Caco-2 (cell line): ENCODE measurements around the gene NKD2. TPM values are rescaled to one million over a fixed set of nuclear protein-coding genes. Genes with fewer than 3 reads are reported as not detected.

Source experiments
- BruUV-seq: library from RNA; stranded (reverse); fragments of 400-500 nt; replicated peaks from 2 replicates; lab custom pipeline; 2021; lab: Mats Ljungman, UMichigan
- CTCF ChIA-PET: fragments of 300-600 bp; sonication (Branson Sonifier 250); formaldehyde crosslinking; loops from one replicate; lab custom pipeline; 2022; ENCODE audit warnings: antibody characterized with exemption; lab: Charles Lee
- POLR2A ChIA-PET: fragments of 300-600 bp; sonication (Branson Sonifier 250); formaldehyde crosslinking; loops from one replicate; lab custom pipeline; 2022; ENCODE audit warnings: antibody characterized with exemption; lab: Charles Lee
- DNase-seq, 2 experiments: peaks; one replicate each; pipeline versions ENCODE4 v3.0.0 to v3.0.0-alpha.2; 2020 to 2022
- H3K27me3 ChIP-seq: replicated peaks from 2 replicates; pipeline ENCODE4 v1.6.0; 2011; ENCODE audit warnings: low read length; ENCODE audit not compliant: control insufficient read depth, insufficient read depth
- H3K36me3 ChIP-seq: 2 replicates; pipeline ENCODE4 v1.5.1; 2011; ENCODE audit warnings: low read length; ENCODE audit not compliant: control insufficient read depth, insufficient read depth
- H3K4me1 ChIP-seq: fragments of 250-450 bp; sonication (Bioruptor Pico); 2 replicates; pipeline ENCODE4 v1.5.1; 2020; ENCODE audit warnings: mild to moderate bottlenecking
- H3K4me3 ChIP-seq: 2 replicates; pipeline ENCODE4 v1.5.1; 2011; ENCODE audit warnings: low read depth, mild to moderate bottlenecking, control low read depth, low read length
- H3K9me3 ChIP-seq: fragments of 250-450 bp; sonication (Bioruptor Pico); 2 replicates; pipeline ENCODE4 v1.5.1; 2020; ENCODE audit warnings: mild to moderate bottlenecking, moderate library complexity
- H3K27ac Mint-ChIP-seq: one replicate; pipeline ENCODE4 v1.8.0; 2022; ENCODE audit warnings: mixed read lengths; ENCODE audit not compliant: unreplicated experiment
- H3K27me3 Mint-ChIP-seq: one replicate; pipeline ENCODE4 v1.8.0; 2022; ENCODE audit warnings: mixed read lengths; ENCODE audit not compliant: insufficient read depth, unreplicated experiment
- H3K36me3 Mint-ChIP-seq: one replicate; pipeline ENCODE4 v1.8.0; 2022; ENCODE audit warnings: mild to moderate bottlenecking, mixed read lengths; ENCODE audit not compliant: insufficient read depth, unreplicated experiment
- H3K4me1 Mint-ChIP-seq: one replicate; pipeline ENCODE4 v1.8.0; 2022; ENCODE audit warnings: low read depth, mixed read lengths; ENCODE audit not compliant: unreplicated experiment
- H3K4me3 Mint-ChIP-seq: one replicate; pipeline ENCODE4 v1.8.0; 2022; ENCODE audit warnings: mild to moderate bottlenecking, moderate library complexity, mixed read lengths; ENCODE audit not compliant: unreplicated experiment
- H3K9me3 Mint-ChIP-seq: one replicate; pipeline ENCODE4 v1.8.0; 2022; ENCODE audit warnings: mixed read lengths; ENCODE audit not compliant: unreplicated experiment
- intact Hi-C: fragments of 100-400 bp; cut with micrococcal nuclease; formaldehyde crosslinking; loops from one replicate; pipeline ENCODE4 v1.10.0; 2022; ENCODE audit not compliant: unreplicated experiment
- total RNA-seq: library from RNA; stranded (reverse); gene quantifications from 2 replicates; pipeline ENCODE4 v1.2.3, GENCODE V29; 2022
- TF ChIP-seq, protein P1 (sequence below), 2 experiments: fragments of 200-600 bp in 1 of 2; IDR thresholded peaks; 1 replicate in 1 of 2; 2 replicates in 1 of 2; pipeline versions ENCODE4 v1.5.1 to v1.8.0; 2011 to 2022; ENCODE audit warnings: antibody characterized with exemption in 1 of 2, control low read depth in 1 of 2, inconsistent platforms in 1 of 2, low read depth in 1 of 2, low read length in 1 of 2, mild to moderate bottlenecking in 1 of 2, moderate library complexity in 1 of 2; ENCODE audit not compliant: insufficient read depth in 1 of 2, severe bottlenecking in 1 of 2, unreplicated experiment in 1 of 2

Gene NKD2
- total RNA-seq, 1 experiment from 2014 or later = 17.7 TPM

DNA sequence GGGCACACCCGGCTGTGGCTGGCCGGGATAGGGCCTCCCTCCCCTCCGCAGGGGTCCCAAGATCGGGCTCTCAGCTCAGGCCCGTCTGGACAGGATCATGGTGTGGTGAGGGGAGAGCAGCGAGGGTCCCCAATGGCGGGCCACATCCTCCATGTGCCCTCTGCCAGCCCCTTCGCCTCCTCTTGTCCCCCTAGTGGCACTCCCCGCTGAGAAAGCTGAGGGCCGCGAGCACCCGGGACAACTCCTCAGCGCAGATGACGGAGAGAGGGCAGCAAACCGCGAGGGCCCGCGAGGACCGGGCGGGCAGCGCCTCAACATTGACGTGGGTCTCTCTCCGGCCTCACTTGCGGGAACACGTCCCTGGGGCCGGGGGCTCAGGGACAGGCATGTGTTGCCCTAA is 24.6 kb downstream of the NKD2 start:
- intact Hi-C loops = no loop called here
- TF ChIP-seq, protein P1, sequence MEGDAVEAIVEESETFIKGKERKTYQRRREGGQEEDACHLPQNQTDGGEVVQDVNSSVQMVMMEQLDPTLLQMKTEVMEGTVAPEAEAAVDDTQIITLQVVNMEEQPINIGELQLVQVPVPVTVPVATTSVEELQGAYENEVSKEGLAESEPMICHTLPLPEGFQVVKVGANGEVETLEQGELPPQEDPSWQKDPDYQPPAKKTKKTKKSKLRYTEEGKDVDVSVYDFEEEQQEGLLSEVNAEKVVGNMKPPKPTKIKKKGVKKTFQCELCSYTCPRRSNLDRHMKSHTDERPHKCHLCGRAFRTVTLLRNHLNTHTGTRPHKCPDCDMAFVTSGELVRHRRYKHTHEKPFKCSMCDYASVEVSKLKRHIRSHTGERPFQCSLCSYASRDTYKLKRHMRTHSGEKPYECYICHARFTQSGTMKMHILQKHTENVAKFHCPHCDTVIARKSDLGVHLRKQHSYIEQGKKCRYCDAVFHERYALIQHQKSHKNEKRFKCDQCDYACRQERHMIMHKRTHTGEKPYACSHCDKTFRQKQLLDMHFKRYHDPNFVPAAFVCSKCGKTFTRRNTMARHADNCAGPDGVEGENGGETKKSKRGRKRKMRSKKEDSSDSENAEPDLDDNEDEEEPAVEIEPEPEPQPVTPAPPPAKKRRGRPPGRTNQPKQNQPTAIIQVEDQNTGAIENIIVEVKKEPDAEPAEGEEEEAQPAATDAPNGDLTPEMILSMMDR (IDR thresholded peaks at IDR 0.05; ENCODE audit: insufficient read depth in 1 of 2, low read depth in 1 of 2, low read length in 1 of 2, severe bottlenecking in 1 of 2, unreplicated experiment in 1 of 2) = no peak
- Histone ChIP-seq H3K9me3 (no peaks in the 10 kb centered on the region), H3K36me3 (no peaks in the 10 kb centered on the region), H3K4me3 (no peak overlapping the region), H3K27me3 (no peaks in the 10 kb centered on the region), H3K4me1 (no peaks in the 10 kb centered on the region)
- Mint-ChIP-seq H3K4me1 (no peaks in the 10 kb centered on the region), H3K27ac (no peak overlapping the region), H3K9me3 (no peaks in the 10 kb centered on the region), H3K27me3 (no peaks in the 10 kb centered on the region), H3K36me3 (no peaks in the 10 kb centered on the region), H3K4me3 (no peak overlapping the region)
- ChIA-PET CTCF (no interaction called here), POLR2A (no interaction called here)
- no TSS peak for BruUV-seq
- no peak for DNase-seq

DNA sequence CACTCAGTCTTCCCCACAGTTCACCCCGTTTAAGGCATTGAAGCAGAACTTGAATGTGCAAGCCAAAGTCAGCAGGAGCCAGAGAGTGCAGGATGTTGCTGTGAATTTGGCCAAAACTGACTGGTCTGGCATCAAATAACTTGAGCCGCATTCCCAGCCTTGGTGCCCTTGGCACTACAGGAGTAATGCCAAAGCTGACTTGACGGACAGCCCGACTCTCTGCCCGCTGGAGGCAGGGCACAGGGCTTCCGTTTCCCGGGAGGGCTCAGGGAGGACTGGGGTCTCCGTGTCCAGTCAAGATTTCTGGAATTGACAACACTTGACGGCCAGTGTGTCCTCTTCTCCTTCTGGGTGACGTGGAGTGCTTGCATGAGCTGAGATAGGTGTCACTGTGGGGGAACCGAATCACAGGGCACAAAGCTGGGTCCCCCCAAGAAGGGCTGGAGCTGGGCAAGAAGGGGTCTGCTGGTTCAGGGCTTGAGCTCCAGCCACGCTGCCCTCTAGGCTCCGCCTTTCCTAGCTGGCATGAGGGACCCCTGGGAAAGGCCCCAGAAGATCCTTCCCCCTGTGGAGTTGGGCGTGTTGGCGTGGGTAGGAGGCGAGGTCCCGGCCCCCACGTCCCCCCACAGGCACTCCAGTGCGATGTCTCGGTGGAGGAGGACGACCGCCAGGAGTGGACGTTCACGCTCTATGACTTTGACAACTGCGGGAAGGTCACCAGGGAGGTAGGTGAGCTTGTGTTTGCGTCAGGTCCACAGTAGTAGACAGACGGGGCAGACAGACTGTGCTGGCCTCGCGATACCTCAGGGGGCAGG is 25.2 kb downstream of the NKD2 start:
- TF ChIP-seq, protein P1 (IDR thresholded peaks at IDR 0.05; ENCODE audit: insufficient read depth in 1 of 2, low read depth in 1 of 2, low read length in 1 of 2, severe bottlenecking in 1 of 2, unreplicated experiment in 1 of 2) = no peak
- H3K4me3 Mint-ChIP-seq = no peak overlapping the region
- H3K36me3 Mint-ChIP-seq = no peaks in the 10 kb centered on the region
- no peak overlapping the region for H3K27ac Mint-ChIP-seq
- DNase-seq = no peak
- intact Hi-C loops = no loop called here
- H3K27me3 Mint-ChIP-seq = no peaks in the 10 kb centered on the region
- CTCF ChIA-PET = no interaction called here
- Histone ChIP-seq H3K4me3 (no peak overlapping the region), H3K27me3 (no peaks in the 10 kb centered on the region), H3K36me3 (no peaks in the 10 kb centered on the region), H3K4me1 (no peaks in the 10 kb centered on the region), H3K9me3 (no peaks in the 10 kb centered on the region)
- POLR2A ChIA-PET = no interaction called here
- H3K9me3 Mint-ChIP-seq = no peaks in the 10 kb centered on the region
- H3K4me1 Mint-ChIP-seq = no peaks in the 10 kb centered on the region
- BruUV-seq = no TSS peak

DNA sequence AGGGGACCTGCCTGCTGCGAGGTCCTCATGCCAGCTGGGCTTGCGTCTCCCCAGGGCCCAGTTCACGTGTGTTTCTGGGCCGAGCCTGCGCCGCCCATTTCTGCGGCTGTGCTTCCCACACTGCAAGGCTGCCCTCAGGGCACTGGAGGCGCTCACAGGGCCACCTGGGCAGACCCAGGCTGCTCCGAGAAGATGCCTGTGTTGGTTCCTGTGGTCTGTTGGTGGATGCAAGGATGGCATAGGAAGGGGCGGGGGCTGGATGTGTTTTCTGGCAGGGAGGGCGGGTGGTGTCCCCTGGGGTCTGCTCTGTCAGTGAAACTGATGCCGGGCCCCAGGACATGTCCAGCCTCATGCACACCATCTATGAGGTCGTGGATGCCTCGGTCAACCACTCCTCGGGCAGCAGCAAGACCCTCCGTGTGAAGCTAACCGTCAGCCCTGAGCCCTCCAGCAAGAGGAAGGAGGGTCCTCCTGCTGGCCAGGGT is 25.9 kb downstream of the NKD2 start:
- CTCF ChIA-PET = no interaction called here
- H3K4me1 ChIP-seq = no peaks in the 10 kb centered on the region
- POLR2A ChIA-PET = no interaction called here
- no TSS peak for BruUV-seq
- DNase-seq = no peak
- TF ChIP-seq, protein P1 (IDR thresholded peaks at IDR 0.05; ENCODE audit: insufficient read depth in 1 of 2, low read depth in 1 of 2, low read length in 1 of 2, severe bottlenecking in 1 of 2, unreplicated experiment in 1 of 2) = no peak
- Mint-ChIP-seq H3K36me3 (no peaks in the 10 kb centered on the region), H3K27ac (no peak overlapping the region), H3K4me3 (no peak overlapping the region), H3K27me3 (no peaks in the 10 kb centered on the region), H3K4me1 (no peaks in the 10 kb centered on the region), H3K9me3 (no peaks in the 10 kb centered on the region)
- no peaks in the 10 kb centered on the region for H3K9me3 ChIP-seq
- H3K27me3 ChIP-seq = no peaks in the 10 kb centered on the region
- H3K4me3 ChIP-seq = no peak overlapping the region
- intact Hi-C loops = no loop called here
- H3K36me3 ChIP-seq = no peaks in the 10 kb centered on the region
